Epithelial cell of proximal tubule (primary cell): ENCODE data around the gene CD99L2. TPM values are rescaled to one million over a fixed set of nuclear protein-coding genes. Genes with fewer than 3 reads are reported as not detected.
"Not testable (repeated sequence)": the region's sequence is repeated elsewhere in the genome, so short reads cannot be mapped to it uniquely, and the experiment has no call there.

Experiments
- DNase-seq: peaks from one replicate; pipeline ENCODE4 v3.0.0-alpha.2; 2011; ENCODE audit warnings: low read depth
- H3K4me3 ChIP-seq: 2 replicates; pipeline ENCODE4 v1.5.1; 2011; ENCODE audit warnings: low read depth, mild to moderate bottlenecking, low read length
- total RNA-seq: library from RNA; depleted of rRNA; stranded (reverse); fragments of >200 nt; gene quantifications from 2 replicates; pipeline ENCODE4 v1.2.3, GENCODE V29; 2015
- TF ChIP-seq, protein P1 (sequence below): conservative IDR thresholded peaks from 2 replicates; pipeline ENCODE4 v1.5.1; 2012; ENCODE audit warnings: low read depth, mild to moderate bottlenecking, low read length

CD99L2 gene
- total RNA-seq, 1 donor from 2014 or later: 32.5 TPM

DNA sequence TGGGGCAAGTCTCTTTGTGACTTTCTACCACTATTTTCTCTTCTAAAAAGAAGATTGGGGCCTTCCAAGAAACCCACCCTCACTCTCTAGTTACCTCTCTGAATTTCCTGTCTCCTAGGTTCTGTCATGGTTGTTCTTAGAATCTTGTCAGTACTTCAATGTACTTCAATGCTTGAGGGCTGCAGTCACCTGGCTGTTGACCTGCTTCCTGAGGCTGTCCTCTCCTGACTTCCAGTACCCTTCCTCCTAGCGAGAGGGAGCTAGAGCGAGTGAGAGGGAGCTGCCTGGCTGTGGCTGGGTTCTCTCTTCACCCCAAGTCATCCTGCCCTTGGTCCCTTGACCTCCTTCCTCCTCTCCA lies 17.7 kb downstream of the CD99L2 start:
- no peak for DNase-seq
- TF ChIP-seq, protein P1, sequence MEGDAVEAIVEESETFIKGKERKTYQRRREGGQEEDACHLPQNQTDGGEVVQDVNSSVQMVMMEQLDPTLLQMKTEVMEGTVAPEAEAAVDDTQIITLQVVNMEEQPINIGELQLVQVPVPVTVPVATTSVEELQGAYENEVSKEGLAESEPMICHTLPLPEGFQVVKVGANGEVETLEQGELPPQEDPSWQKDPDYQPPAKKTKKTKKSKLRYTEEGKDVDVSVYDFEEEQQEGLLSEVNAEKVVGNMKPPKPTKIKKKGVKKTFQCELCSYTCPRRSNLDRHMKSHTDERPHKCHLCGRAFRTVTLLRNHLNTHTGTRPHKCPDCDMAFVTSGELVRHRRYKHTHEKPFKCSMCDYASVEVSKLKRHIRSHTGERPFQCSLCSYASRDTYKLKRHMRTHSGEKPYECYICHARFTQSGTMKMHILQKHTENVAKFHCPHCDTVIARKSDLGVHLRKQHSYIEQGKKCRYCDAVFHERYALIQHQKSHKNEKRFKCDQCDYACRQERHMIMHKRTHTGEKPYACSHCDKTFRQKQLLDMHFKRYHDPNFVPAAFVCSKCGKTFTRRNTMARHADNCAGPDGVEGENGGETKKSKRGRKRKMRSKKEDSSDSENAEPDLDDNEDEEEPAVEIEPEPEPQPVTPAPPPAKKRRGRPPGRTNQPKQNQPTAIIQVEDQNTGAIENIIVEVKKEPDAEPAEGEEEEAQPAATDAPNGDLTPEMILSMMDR: no peak
- no peak overlapping the region for H3K4me3 ChIP-seq

- DNase-seq: no peak
- TF ChIP-seq, protein P1: no peak
- no peak overlapping the region for H3K4me3 ChIP-seq
Measured at GRCh38 chrX:150879855-150880807, 18.3 kb downstream of the CD99L2 start.

GRCh38 chrX:150875621-150876020 lies 22.8 kb downstream of the CD99L2 start:
- H3K4me3 ChIP-seq, DNase-seq: not testable (repeated sequence)

- H3K4me3 ChIP-seq: no peak overlapping the region
- TF ChIP-seq, protein P1: no peak
- no peak for DNase-seq
Measured at GRCh38 chrX:150874448-150874847, 24.0 kb downstream of the CD99L2 start.

DNA sequence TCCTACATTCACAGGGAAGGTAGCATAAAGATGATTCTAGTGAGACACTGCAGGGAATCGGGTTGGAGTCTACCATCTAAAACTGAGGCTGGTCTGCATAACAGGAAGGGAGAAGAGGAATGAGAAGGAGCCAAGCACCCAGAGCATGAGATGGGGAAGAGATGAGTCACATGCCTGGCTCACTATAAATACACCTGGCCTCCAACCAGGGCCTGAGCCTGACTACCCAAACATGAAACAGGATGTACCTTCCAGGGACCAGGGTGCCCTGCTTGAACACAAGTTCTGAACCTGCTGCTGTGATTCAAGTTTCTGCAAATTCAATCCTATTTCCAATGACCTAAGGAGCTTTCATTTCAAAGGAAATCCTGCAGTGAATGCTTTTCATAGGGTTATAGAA lies 24.9 kb downstream of the CD99L2 start:
- H3K4me3 ChIP-seq: no peak overlapping the region
- DNase-seq: no peak
- TF ChIP-seq, protein P1: no peak

DNA sequence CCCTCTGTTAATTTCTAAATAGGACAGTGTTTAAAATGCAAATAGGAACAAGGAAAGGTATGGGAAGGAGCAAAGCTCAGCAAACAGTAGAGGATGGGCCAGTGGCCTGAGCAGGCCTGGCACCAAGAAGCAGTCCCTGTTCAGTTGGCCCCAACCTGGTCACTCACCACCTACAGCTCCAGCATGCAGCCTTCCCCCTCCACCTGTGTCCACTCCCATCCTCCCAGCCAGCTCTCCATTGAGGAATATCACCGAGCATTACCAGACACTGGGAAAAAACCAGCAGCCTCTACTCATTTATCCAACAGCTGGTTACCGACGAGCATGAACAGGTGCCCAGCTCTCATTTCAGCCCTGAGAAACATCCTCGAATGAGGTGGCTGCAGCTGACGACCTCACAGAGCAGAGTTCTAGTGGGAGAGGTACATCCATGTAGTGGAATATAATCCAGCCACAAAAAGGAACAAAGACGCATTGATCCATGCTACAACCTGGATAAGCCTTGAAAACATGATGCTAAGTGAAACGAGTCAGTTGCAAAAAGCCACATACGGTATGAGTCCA lies 25.6 kb downstream of the CD99L2 start:
- TF ChIP-seq, protein P1: no peak
- no peak for DNase-seq
- no peak overlapping the region for H3K4me3 ChIP-seq

DNA sequence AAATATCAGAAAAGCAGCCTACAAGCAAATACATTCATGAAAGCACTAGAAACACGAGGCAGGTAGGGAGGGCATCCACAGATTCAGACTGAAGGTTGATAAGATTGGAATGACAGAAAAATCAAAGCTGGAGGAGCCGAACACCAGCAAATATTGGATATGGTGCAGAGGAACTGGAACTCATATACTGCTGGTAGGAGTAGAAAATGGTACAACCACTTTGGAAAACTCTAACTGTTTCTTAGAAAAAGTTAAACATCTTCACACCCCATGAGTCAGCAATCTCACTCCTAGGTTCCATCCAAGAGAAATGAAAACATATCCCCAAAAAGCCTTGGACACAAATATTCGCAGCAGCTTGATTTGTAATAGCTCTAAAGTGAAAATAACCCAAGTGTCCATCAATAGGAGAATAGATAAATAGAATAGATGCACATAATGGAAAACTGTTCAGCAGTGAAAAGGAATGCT lies 27.1 kb downstream of the CD99L2 start:
- H3K4me3 ChIP-seq: no peak overlapping the region
- DNase-seq: no peak
- TF ChIP-seq, protein P1: no peak
